ENCODE data around the gene B9D2. TPM values are rescaled to one million over a fixed set of nuclear protein-coding genes. Genes with fewer than 3 reads are reported as not detected.

Gene B9D2
- total RNA-seq, 2 experiments from 2014 or later = 11.6 to 11.7 TPM

DNA sequence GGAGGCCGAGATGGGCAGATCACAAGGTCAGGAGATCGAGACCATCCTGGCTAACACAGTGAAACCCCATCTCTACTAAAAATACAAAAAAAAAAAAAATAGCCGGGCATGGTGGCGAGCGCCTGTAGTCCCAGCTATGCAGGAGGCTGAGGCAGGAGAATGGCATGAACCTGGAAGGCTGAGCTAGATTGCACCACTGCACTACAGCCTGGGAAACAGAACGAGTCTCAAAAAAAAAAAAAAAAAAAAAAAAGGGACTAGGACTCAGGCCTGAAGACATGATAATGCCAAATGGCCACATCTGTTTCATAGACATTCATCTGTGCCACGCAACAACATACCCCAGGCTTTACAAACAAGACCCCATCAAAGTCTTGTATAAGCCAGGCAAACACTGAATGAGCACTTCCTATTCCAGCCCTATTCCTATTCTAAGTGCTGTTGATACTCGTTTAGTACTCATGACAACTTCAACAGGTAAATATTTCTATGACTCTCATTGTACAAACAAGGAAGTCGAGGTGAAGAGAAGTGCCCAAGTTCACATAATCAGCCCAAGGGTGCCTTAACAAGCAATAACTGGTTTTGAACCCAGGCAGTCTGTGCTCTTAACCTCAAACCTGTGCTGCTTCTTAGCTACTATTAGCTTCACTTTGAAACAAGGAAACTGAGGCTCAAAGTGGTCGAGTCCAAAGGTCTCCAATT, 1.7 kb downstream of the B9D2 start:
- ChIA-PET CTCF (interaction anchor here (0.6 kb wide), 2 partner anchors 118 to 449 kb away, joined by 3 read pairs; no protein-coding TSS in a partner anchor), POLR2A (no interaction called here)
- Mint-ChIP-seq H3K36me3 (ENCODE audit: low read depth) (peaks cover 15% of the 10 kb centered on the region), H3K27ac (peak overlapping the region; percentile 99), H3K4me3 (peak overlapping the region; percentile 95), H3K27me3 (no peaks in the 10 kb centered on the region), H3K9me3 (no peaks in the 10 kb centered on the region), H3K4me1 (peaks cover 54% of the 10 kb centered on the region)
- no peak for DNase-seq

DNA sequence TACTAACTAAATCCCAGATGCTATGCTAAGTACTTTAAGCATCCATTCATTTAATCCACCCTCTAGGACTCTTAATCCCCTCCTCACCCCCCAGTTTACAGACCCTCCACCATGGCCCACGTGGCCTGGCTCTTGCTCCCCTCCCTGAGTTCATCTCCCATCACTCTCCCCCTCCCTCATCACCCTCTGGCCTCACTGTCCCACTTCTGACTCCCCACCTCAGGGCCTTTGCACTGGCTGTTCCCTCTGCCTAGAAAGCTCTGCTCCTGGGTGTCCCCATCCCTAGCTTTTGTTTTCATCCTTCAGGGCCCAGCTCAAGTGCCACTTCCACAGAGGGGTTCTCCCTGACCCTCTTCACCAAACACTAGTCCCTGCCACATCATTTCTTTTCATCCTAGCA, 4.2 kb downstream of the B9D2 start:
- ChIA-PET CTCF (interaction anchor here (1.9 kb wide), 1 partner anchor 8 kb away, joined by 8 read pairs; no protein-coding TSS in a partner anchor), POLR2A (no interaction called here)
- no peaks in the 10 kb centered on the region for H3K9me3 Mint-ChIP-seq
- H3K27ac Mint-ChIP-seq = peak overlapping the region; percentile 71
- H3K27me3 Mint-ChIP-seq = no peaks in the 10 kb centered on the region
- no peak for DNase-seq
- no peak overlapping the region for H3K4me3 Mint-ChIP-seq
- peaks cover 69% of the 10 kb centered on the region for H3K4me1 Mint-ChIP-seq
- peaks cover 28% of the 10 kb centered on the region for H3K36me3 Mint-ChIP-seq (ENCODE audit: low read depth)

DNA sequence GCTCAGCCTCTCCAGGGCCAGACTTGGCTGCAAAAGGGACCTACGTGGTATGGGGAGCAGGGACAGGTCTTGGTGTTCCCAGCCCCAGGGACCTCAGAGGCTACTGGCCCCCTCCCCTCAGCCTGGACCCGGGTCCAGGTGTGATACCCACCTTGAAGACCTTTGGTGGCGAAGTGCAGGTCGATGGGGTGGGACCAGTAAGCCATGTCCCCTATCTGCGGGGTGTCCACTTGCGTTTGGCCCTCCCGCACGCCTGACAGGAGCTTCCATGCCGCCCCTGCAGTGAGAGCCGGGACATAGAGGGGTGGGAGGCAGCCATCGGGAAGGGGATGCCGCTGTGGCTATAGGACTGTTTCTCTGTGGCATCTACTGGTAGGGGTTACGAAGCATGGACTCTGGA, 6.2 kb downstream of the B9D2 start:
- POLR2A ChIA-PET = interaction anchor here (0.6 kb wide), 1 partner anchor 58 kb away, joined by 3 read pairs; no protein-coding TSS in a partner anchor
- H3K4me3 Mint-ChIP-seq = peak overlapping the region; percentile 60
- H3K36me3 Mint-ChIP-seq (ENCODE audit: low read depth) = peaks cover 28% of the 10 kb centered on the region

DNA sequence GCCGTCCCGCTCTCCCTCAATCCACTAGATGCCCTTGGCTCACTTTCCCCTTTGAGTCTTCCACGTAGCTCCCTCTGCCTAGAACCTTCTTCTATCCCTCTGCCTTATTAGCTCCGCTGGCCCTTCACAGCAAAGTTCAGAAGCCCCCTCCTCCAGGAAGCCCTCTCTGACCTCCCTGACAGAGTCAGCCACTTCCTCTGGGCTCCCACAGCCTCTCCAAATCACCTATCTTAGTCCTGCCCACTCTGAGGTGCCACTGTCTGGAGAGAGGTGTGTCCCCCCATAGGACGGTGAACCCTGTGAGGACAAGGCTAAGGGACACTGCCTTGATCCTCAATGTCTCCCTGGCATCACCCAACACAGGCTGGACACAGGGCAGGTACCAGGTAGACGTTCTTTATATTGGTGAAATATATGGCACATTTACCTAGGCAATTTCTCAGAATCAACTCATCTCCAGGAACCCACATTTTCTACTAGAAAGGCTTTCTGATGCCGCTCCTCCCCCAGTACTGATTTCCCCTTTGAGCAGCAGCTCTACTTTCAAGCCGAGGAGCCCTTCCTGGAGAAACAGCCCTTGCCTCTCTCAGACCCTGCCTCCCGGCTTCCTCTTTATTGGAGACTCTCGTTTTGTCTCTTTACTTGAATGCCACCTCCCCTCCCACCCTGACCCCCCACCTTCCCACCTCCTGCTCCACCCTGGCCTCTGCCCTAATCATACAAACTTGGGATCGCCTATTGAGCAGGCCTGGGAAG, 6.8 kb downstream of the B9D2 start:
- DNase-seq = peak; percentile 59
- H3K9me3 Mint-ChIP-seq = no peaks in the 10 kb centered on the region
- ChIA-PET POLR2A (no interaction called here), CTCF (interaction anchor here (0.6 to 3.1 kb wide), 4 partner anchors 8 to 213 kb away, joined by 3 to 30 read pairs (median 4); partner anchors contain the start of gene B9D2)
- peak overlapping the region; percentile 97 for H3K27ac Mint-ChIP-seq
- H3K27me3 Mint-ChIP-seq = no peaks in the 10 kb centered on the region
- H3K4me3 Mint-ChIP-seq = peak overlapping the region; percentile 60
- peaks cover 25% of the 10 kb centered on the region for H3K36me3 Mint-ChIP-seq (ENCODE audit: low read depth)
- peaks cover 56% of the 10 kb centered on the region for H3K4me1 Mint-ChIP-seq

More for the DNA sequence above, 6.2 kb downstream of the B9D2 start:
- DNase-seq = no peak
- H3K27me3 Mint-ChIP-seq = no peaks in the 10 kb centered on the region
- peaks cover 61% of the 10 kb centered on the region for H3K4me1 Mint-ChIP-seq
- peak overlapping the region; percentile 97 for H3K27ac Mint-ChIP-seq
- H3K9me3 Mint-ChIP-seq = no peaks in the 10 kb centered on the region
- CTCF ChIA-PET = no interaction called here

DNA sequence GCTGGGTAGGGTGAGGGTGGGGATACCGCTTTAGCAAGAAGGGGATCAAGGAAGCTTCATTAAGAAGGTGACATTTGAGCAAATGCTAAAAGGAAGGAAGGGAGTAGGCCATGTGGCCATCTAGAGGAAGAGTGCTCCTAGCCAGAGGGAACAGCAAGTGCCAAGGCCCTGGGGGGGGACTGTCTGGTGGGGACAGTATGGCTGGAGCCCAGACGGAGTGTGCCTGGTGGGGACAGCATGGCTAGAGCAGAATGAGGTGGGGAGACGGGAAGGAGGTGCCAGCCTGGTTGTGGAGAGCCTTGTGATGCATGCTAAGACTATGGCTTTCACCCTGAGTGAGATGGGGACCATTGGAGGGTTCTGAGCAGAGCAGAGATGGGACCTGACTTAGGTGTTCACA, 8.1 kb downstream of the B9D2 start:
- peak overlapping the region; percentile 62 for H3K4me3 Mint-ChIP-seq
- no peak for DNase-seq
- CTCF ChIA-PET = interaction anchor here (0.7 to 3.1 kb wide), 2 partner anchors 9 to 93 kb away, joined by 3 to 30 read pairs; partner anchors contain the start of gene B9D2
- peaks cover 33% of the 10 kb centered on the region for H3K36me3 Mint-ChIP-seq (ENCODE audit: low read depth)
- POLR2A ChIA-PET = interaction anchor here (0.8 to 1.2 kb wide), 2 partner anchors 8 to 28 kb away, joined by 4 to 5 read pairs; partner anchors contain the start of gene B9D2
- peaks cover 58% of the 10 kb centered on the region for H3K4me1 Mint-ChIP-seq
- H3K27ac Mint-ChIP-seq = peak overlapping the region; percentile 97
- H3K27me3 Mint-ChIP-seq = no peaks in the 10 kb centered on the region
- no peaks in the 10 kb centered on the region for H3K9me3 Mint-ChIP-seq

DNA sequence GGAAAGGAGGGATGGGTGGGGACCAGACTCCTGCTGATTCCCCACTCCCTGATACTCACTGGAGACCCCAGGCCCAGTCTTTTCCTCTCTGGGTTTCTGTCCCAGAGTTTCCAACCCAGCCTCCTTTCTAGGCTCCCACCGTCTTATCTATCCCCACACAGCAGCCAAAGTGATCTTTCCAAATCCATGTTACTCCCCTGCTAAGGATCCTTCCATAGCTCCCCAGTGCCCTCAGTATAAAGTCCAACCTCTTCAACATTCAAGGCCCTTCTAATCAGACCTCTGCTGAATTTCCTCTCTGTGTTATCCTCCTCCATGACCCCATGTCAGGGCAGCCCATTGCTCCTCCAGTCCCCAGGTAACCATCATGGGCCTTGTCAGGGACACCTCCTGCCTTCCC, 8.9 kb downstream of the B9D2 start:
- Mint-ChIP-seq H3K9me3 (no peaks in the 10 kb centered on the region), H3K27ac (peak overlapping the region; percentile 97), H3K27me3 (no peaks in the 10 kb centered on the region), H3K4me3 (peak overlapping the region; percentile 62), H3K4me1 (peaks cover 61% of the 10 kb centered on the region), H3K36me3 (ENCODE audit: low read depth) (peaks cover 33% of the 10 kb centered on the region)
- ChIA-PET CTCF (interaction anchor here (3.1 kb wide), 1 partner anchor 10 kb away, joined by 30 read pairs; the partner anchor contains the start of gene B9D2), POLR2A (interaction anchor here (0.8 to 1.2 kb wide), 2 partner anchors 9 to 28 kb away, joined by 4 to 5 read pairs; partner anchors contain the start of gene B9D2)
- no peak for DNase-seq

DNA sequence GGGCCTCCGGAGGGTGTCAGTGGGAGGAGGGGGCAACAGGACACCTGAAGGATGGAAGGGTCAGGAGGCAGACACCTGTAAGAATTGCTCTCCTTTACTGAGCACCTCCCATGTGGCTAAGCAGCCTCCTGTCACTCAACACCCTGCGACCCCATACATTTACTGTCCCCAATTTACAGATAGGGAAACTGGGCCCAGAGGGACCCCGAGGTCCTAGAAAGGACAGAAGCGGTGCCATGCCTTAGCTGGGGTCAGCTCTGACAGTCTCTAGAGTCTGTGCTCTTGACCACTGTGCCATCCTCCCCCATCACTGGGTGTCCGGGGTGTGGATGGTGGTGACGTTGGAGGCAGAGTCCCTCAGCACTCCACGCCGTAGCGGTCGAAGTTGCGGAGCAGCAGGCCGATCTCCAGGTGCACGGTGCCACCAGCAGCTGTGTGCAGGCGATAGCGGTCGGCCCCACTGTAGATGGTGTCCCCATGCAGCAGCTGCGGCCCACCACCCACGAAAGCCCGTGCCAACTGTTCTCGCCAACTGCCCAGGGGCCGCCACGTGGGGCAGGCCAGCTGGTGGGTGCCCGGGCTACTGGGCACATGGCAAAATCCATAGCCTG, 9.5 kb downstream of the B9D2 start:
- DNase-seq = no peak
- peaks cover 62% of the 10 kb centered on the region for H3K4me1 Mint-ChIP-seq
- peak overlapping the region; percentile 97 for H3K27ac Mint-ChIP-seq
- H3K36me3 Mint-ChIP-seq (ENCODE audit: low read depth) = peaks cover 33% of the 10 kb centered on the region
- POLR2A ChIA-PET = no interaction called here
- CTCF ChIA-PET = interaction anchor here (3.1 kb wide), 1 partner anchor 10 kb away, joined by 30 read pairs; the partner anchor contains the start of gene B9D2
- H3K9me3 Mint-ChIP-seq = no peaks in the 10 kb centered on the region
- no peaks in the 10 kb centered on the region for H3K27me3 Mint-ChIP-seq
- H3K4me3 Mint-ChIP-seq = peak overlapping the region; percentile 99

DNA sequence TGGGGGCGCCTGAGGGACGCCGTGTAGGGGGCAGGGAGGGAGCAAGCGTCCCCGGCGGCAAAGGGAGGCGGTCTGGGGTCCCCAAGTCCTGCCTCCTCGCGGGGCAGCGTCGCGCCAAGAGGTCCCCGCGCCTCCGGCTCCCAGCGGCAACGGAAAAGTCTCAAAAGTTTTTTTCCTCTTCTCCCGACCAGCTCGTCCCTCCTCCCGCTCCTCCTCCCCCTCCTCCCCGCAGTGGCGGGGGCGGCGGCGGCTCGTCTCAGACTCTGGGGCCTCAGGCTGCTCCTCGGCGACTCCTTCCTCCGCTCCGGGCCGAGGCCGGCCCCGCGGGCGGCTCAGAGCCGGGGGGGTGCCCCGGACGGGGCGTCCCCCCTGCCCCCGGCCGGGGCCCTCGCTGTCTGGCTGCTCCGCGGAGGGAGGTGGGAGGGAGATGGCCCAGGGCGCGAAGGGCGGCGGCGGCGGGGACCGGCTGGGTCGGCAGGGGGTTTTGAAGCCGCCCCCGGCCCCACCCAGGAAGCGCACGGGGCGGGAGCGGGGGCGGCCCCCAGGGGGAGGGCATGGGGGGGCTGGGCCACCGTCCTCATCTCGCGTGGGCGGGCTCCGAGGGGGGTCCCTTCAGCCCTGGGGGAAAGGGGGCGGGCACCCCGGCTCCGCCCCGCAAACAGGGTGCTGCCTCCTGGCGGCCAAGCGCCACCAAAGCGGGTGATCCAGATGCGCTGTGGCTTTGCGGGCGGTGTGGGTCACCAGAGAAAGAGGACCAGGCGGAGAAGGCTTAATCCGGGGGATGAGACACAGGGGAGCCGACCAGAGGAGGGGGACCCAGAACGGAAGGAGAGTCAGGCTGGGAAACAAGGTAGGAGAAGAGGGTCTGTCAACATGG, 10.2 kb downstream of the B9D2 start, which contains the start of gene TGFB1:
Gene TGFB1 (minus strand): TSS at position 457 of the 877 bp plus-strand sequence. CDS start 878 bp downstream, outside the sequence.
- peak within 1 kb of the TSS; percentile 95 for H3K27ac Mint-ChIP-seq
- peaks cover 2% of the 10 kb centered on the region for H3K9me3 Mint-ChIP-seq
- POLR2A ChIA-PET = interaction anchor here (0.6 kb wide), 1 partner anchor 10 kb away, joined by 3 read pairs; the partner anchor contains the start of gene B9D2
- peaks cover 41% of the 10 kb centered on the region for H3K36me3 Mint-ChIP-seq (ENCODE audit: low read depth)
- H3K27me3 Mint-ChIP-seq = no peaks in the 10 kb centered on the region
- peak within 1 kb of the TSS; percentile 99 for H3K4me3 Mint-ChIP-seq
- CTCF ChIA-PET = interaction anchor here (0.6 to 3.2 kb wide), 8 partner anchors 11 to 719 kb away, joined by 3 to 31 read pairs (median 4); partner anchors contain the start of genes B9D2 and HNRNPUL1
- H3K4me1 Mint-ChIP-seq = peaks cover 64% of the 10 kb centered on the region
- peak; percentile 92 for DNase-seq

DNA sequence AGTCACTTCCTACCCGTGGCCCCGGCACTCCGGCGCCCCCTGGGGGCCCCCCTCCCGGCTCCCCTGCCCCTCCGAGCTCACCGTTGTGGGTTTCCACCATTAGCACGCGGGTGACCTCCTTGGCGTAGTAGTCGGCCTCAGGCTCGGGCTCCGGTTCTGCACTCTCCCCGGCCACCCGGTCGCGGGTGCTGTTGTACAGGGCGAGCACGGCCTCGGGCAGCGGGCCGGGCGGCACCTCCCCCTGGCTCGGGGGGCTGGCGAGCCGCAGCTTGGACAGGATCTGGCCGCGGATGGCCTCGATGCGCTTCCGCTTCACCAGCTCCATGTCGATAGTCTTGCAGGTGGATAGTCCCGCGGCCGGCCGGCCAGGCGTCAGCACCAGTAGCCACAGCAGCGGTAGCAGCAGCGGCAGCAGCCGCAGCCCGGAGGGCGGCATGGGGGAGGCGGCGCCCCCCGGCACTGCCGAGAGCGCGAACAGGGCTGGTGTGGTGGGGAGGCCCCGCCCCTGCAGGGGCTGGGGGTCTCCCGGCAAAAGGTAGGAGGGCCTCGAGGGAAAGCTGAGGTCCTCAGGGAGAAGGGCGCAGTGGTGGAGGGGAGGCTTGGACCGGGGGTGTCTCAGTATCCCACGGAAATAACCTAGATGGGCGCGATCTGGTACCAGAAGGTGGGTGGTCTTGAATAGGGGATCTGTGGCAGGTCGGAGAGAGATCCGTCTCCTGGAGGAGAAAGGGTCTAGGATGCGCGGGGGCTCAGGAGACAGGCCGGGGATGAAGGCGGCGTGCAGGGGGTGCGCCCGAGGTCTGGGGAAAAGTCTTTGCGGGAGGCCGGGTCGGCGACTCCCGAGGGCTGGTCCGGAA, 11.1 kb downstream of the B9D2 start:
- H3K4me1 Mint-ChIP-seq = peaks cover 62% of the 10 kb centered on the region
- H3K9me3 Mint-ChIP-seq = peaks cover 3% of the 10 kb centered on the region
- CTCF ChIA-PET = interaction anchor here (0.6 to 3.2 kb wide), 14 partner anchors 12 to 718 kb away, joined by 3 to 31 read pairs (median 4); partner anchors contain the start of genes B9D2 and HNRNPUL1
- peak overlapping the region; percentile 99 for H3K4me3 Mint-ChIP-seq
- H3K27ac Mint-ChIP-seq = peak overlapping the region; percentile 95
- H3K27me3 Mint-ChIP-seq = no peaks in the 10 kb centered on the region
- POLR2A ChIA-PET = interaction anchor here (0.5 to 0.6 kb wide), 2 partner anchors 11 to 46 kb away, joined by 3 read pairs; partner anchors contain the start of gene B9D2
- peaks cover 46% of the 10 kb centered on the region for H3K36me3 Mint-ChIP-seq (ENCODE audit: low read depth)
- peak; percentile 77 for DNase-seq

DNA sequence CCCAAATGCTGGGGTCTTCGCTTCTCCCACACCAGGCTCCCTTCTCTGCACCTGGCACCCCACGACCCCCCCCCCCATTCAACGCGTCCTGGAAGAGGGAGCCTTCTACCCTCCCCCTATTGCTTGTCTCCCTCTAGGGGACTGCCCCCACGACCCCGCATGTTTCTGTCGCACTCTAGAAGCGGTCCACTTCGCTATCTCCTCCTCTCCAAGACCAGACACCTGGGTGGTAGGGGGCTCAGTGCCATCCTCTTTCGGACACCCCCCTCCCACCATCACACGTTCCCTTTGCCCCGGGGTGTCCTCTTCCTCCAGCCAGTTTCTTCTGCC, 11.7 kb downstream of the B9D2 start:
- Mint-ChIP-seq H3K27me3 (no peaks in the 10 kb centered on the region), H3K9me3 (peaks cover 3% of the 10 kb centered on the region), H3K27ac (peak overlapping the region; percentile 90), H3K4me3 (peak overlapping the region; percentile 99), H3K4me1 (peaks cover 59% of the 10 kb centered on the region), H3K36me3 (ENCODE audit: low read depth) (peaks cover 50% of the 10 kb centered on the region)
- ChIA-PET POLR2A (interaction anchor here (0.5 to 0.7 kb wide), 2 partner anchors 46 to 92 kb away, joined by 3 read pairs; no protein-coding TSS in a partner anchor), CTCF (interaction anchor here (0.6 to 3.2 kb wide), 15 partner anchors 11 to 202 kb away, joined by 3 to 31 read pairs (median 4); partner anchors contain the start of genes B9D2 and HNRNPUL1)
- DNase-seq = no peak
